ENCODE measurements around the gene CDC14A.

CDC14A gene

GRCh38 chr1:100530880-100531487, 178.7 kb downstream of the CDC14A start:
- no peak for TF ChIP-seq POLR2AphosphoS5 (IDR thresholded peaks at IDR 0.05; ENCODE audit: low read depth, low read length)
- no peak for TF ChIP-seq REST (IDR thresholded peaks at IDR 0.05; ENCODE audit: insufficient read depth in 1 of 2, low read depth in 2 of 2, low read length in 2 of 2)
- TF ChIP-seq SIN3A (IDR thresholded peaks at IDR 0.05; ENCODE audit: borderline replicate concordance, insufficient read depth, low read length), result no peak
- no peak for TF ChIP-seq TAF1 (IDR thresholded peaks at IDR 0.05; ENCODE audit: borderline replicate concordance, insufficient read depth, low read length)
- no peak for TF ChIP-seq FOXP2 (optimal IDR thresholded peaks at IDR 0.05; ENCODE audit: borderline replicate concordance, extremely low read depth, extremely low read length, insufficient read depth)

GRCh38 chr1:100532645-100533044, 180.3 kb downstream of the CDC14A start:
- TF ChIP-seq TAF1 (IDR thresholded peaks at IDR 0.05; ENCODE audit: borderline replicate concordance, insufficient read depth, low read length), result no peak
- no peak for TF ChIP-seq SIN3A (IDR thresholded peaks at IDR 0.05; ENCODE audit: borderline replicate concordance, insufficient read depth, low read length)
- TF ChIP-seq FOXP2 (optimal IDR thresholded peaks at IDR 0.05; ENCODE audit: borderline replicate concordance, extremely low read depth, extremely low read length, insufficient read depth), result no peak

GRCh38 chr1:100535264-100535663, 183.0 kb downstream of the CDC14A start:
- TF ChIP-seq POLR2AphosphoS5 (IDR thresholded peaks at IDR 0.05; ENCODE audit: low read depth, low read length) (no peak), SIN3A (IDR thresholded peaks at IDR 0.05; ENCODE audit: borderline replicate concordance, insufficient read depth, low read length) (no peak), FOXP2 (optimal IDR thresholded peaks at IDR 0.05; ENCODE audit: borderline replicate concordance, extremely low read depth, extremely low read length, insufficient read depth) (no peak), REST (IDR thresholded peaks at IDR 0.05; ENCODE audit: insufficient read depth in 1 of 2, low read depth in 2 of 2, low read length in 2 of 2) (no peak), TAF1 (IDR thresholded peaks at IDR 0.05; ENCODE audit: borderline replicate concordance, insufficient read depth, low read length) (no peak)

GRCh38 chr1:100536031-100536430, 183.7 kb downstream of the CDC14A start:
- TF ChIP-seq REST (IDR thresholded peaks at IDR 0.05; ENCODE audit: insufficient read depth in 1 of 2, low read depth in 2 of 2, low read length in 2 of 2), result no peak
- no peak for TF ChIP-seq POLR2AphosphoS5 (IDR thresholded peaks at IDR 0.05; ENCODE audit: low read depth, low read length)
- no peak for TF ChIP-seq SIN3A (IDR thresholded peaks at IDR 0.05; ENCODE audit: borderline replicate concordance, insufficient read depth, low read length)
- no peak for TF ChIP-seq FOXP2 (optimal IDR thresholded peaks at IDR 0.05; ENCODE audit: borderline replicate concordance, extremely low read depth, extremely low read length, insufficient read depth)
- no peak for TF ChIP-seq TAF1 (IDR thresholded peaks at IDR 0.05; ENCODE audit: borderline replicate concordance, insufficient read depth, low read length)

GRCh38 chr1:100538913-100539835, 186.9 kb downstream of the CDC14A start:
- no peak for TF ChIP-seq FOXP2 (optimal IDR thresholded peaks at IDR 0.05; ENCODE audit: borderline replicate concordance, extremely low read depth, extremely low read length, insufficient read depth)
- no peak for TF ChIP-seq TAF1 (IDR thresholded peaks at IDR 0.05; ENCODE audit: borderline replicate concordance, insufficient read depth, low read length)
- no peak for TF ChIP-seq POLR2AphosphoS5 (IDR thresholded peaks at IDR 0.05; ENCODE audit: low read depth, low read length)
- TF ChIP-seq SIN3A (IDR thresholded peaks at IDR 0.05; ENCODE audit: borderline replicate concordance, insufficient read depth, low read length), result no peak
- TF ChIP-seq REST (IDR thresholded peaks at IDR 0.05; ENCODE audit: insufficient read depth in 1 of 2, low read depth in 2 of 2, low read length in 2 of 2), result no peak

Data from PFSK-1 (cell line).